ENCODE measurements around the gene CTNNBIP1. TPM values are rescaled to one million over a fixed set of nuclear protein-coding genes. Genes with fewer than 3 reads are reported as not detected.

The CTNNBIP1 gene
- total RNA-seq, 1 donor from 2014 or later = 6.7 TPM

DNA sequence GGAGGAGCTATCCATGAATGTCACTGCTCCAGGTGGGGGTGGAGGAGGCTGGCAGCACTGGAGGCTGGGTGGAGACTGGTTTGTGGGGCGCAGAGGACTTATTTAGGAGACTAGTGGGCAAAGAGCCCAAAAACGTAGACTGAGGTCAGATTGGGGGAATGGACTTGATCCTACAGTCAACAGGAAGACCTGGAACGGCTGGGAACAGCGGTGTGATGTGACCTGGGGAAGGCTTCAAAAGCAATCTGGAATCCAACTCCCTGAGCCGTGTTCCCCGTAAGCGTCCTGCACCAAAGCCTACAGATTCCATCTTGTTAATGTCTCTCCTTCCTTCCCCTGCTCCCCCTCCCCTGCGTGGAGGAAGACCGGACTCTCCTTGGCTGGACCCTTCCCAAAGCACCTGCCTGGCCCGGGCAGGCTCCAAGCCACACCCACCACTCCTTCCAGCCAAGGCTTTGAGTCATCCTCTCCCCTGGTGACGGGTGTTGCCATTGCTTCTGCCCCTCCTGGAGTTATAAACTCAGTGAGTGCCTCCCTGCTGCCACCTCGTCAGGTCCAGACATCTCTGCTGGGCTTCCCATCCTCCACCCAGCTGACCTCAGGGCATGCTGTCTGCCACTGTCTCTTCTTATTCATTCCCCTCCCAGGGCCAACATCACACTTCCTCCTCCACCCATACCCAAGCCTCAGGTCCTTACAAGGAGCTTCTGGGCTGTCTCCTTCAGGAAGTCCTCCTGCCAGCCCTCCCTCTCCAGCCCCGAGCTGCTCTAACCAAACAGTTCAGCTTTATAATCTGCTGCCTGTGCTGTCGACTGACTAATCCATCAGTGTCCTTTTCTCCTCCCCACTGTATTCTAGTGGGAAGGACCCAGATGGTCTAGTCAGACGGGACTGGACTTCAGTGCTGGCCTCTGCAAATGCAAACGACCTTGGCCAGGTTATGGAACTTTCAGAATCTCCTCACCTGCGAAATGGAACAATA lies 84.7 kb downstream of the CTNNBIP1 start:
- TF ChIP-seq, protein P1, sequence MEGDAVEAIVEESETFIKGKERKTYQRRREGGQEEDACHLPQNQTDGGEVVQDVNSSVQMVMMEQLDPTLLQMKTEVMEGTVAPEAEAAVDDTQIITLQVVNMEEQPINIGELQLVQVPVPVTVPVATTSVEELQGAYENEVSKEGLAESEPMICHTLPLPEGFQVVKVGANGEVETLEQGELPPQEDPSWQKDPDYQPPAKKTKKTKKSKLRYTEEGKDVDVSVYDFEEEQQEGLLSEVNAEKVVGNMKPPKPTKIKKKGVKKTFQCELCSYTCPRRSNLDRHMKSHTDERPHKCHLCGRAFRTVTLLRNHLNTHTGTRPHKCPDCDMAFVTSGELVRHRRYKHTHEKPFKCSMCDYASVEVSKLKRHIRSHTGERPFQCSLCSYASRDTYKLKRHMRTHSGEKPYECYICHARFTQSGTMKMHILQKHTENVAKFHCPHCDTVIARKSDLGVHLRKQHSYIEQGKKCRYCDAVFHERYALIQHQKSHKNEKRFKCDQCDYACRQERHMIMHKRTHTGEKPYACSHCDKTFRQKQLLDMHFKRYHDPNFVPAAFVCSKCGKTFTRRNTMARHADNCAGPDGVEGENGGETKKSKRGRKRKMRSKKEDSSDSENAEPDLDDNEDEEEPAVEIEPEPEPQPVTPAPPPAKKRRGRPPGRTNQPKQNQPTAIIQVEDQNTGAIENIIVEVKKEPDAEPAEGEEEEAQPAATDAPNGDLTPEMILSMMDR (IDR thresholded peaks at IDR 0.05) = no peak
- H3K4me1 Mint-ChIP-seq = peaks cover 49% of the 10 kb centered on the region
- ChIA-PET POLR2A (interaction anchor here (0.6 to 1.6 kb wide), 2 partner anchors 12 to 25 kb away, joined by 6 to 7 read pairs; no protein-coding TSS in a partner anchor), CTCF (interaction anchor here (0.7 to 2.4 kb wide), 2 partner anchors 41 to 43 kb away, joined by 3 to 12 read pairs; no protein-coding TSS in a partner anchor)
- DNase-seq = no peak
- intact Hi-C loops (cut with micrococcal nuclease) = loop anchor here (1.0 kb wide), 1 partner anchor 38 kb away; no protein-coding TSS in a partner anchor
- peak overlapping the region; percentile 79 for H3K4me3 Mint-ChIP-seq
- H3K9me3 Mint-ChIP-seq = no peaks in the 10 kb centered on the region
- no peaks in the 10 kb centered on the region for H3K36me3 Mint-ChIP-seq (ENCODE audit: low read depth)
- ATAC-seq (ENCODE audit: low read depth) = peak; percentile 13
- H3K27ac Mint-ChIP-seq = peak overlapping the region; percentile 82
- no peaks in the 10 kb centered on the region for H3K27me3 Mint-ChIP-seq

DNA sequence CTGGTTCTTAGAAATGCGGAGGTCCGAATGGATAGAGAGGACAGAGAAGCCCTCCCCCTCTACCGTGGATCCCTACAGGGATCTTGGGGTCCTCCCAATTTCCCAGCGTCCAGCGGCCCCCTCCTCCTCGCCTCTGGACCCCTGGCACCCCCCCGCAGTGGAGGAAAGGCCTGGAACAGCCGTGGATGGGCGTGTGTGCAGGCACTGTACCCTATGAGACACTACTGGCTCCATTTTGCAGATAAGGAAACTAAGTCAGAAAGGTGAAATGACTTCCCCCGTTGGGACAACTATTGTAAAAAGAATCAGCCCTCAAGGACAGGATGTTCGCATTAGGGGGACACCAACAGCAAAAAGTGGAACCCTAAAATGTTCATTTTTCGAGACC lies 85.4 kb downstream of the CTNNBIP1 start:
- H3K9me3 Mint-ChIP-seq = no peaks in the 10 kb centered on the region
- peak overlapping the region; percentile 82 for H3K27ac Mint-ChIP-seq
- DNase-seq (no peak), ATAC-seq (ENCODE audit: low read depth) (no peak)
- TF ChIP-seq, protein P1 (IDR thresholded peaks at IDR 0.05) = no peak
- H3K27me3 Mint-ChIP-seq = no peaks in the 10 kb centered on the region
- peaks cover 53% of the 10 kb centered on the region for H3K4me1 Mint-ChIP-seq
- peak overlapping the region; percentile 79 for H3K4me3 Mint-ChIP-seq
- POLR2A ChIA-PET = no interaction called here
- CTCF ChIA-PET = interaction anchor here (0.7 to 2.4 kb wide), 2 partner anchors 40 to 44 kb away, joined by 3 to 12 read pairs; no protein-coding TSS in a partner anchor
- no peaks in the 10 kb centered on the region for H3K36me3 Mint-ChIP-seq (ENCODE audit: low read depth)
- intact Hi-C loops (cut with micrococcal nuclease) = loop anchor here (1.0 kb wide), 2 partner anchors 37 to 236 kb away; partner anchors contain the start of gene TMEM201

DNA sequence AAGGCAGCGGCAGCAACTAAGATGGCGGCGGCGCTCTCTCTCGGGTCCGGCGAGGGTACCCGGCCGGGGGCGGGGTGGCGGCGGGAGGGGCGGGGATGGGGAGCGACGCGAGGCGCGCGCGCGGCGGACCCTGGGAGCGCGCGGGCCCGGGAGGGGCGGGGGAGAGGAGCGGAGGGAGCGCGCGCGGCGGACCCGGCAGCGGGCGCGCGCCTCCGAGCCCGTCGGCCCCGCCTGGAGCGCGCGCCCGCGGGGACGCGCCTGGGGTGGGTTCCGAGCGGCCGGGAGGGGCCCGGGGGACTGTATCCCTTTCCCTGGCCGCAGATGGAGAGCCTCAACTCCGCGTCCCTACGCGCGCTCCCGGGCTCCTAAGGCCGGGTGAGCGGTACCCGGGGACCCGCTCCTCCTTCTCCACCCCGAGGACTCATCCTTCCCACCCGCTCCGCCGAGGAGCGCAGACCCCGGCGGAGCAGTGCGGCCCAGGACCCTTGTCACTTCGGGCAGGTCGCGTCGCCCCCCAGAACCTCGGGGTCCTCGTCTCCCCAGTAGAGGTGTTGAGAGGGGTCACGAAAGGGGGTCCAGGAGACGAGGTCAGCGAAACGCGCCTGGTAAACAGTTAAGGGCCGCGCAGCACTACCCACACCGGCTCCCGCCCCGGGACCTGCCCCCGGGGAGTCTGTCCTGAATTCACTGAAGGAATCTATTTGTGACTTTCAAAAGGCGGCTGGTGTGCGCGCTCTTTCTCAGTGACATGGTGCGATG lies 85.9 kb downstream of the CTNNBIP1 start, which contains the start of gene CLSTN1:
Gene CLSTN1, minus strand, starts transcription at position 23 of the 759 bp plus-strand sequence. CDS start 232 bp downstream, outside the sequence.
- H3K4me1 Mint-ChIP-seq = peaks cover 55% of the 10 kb centered on the region
- POLR2A ChIA-PET = no interaction called here
- no peaks in the 10 kb centered on the region for H3K27me3 Mint-ChIP-seq
- H3K4me3 Mint-ChIP-seq = peak within 1 kb of the TSS; percentile 92
- no peaks in the 10 kb centered on the region for H3K36me3 Mint-ChIP-seq (ENCODE audit: low read depth)
- TF ChIP-seq, protein P1 (IDR thresholded peaks at IDR 0.05) = no peak
- intact Hi-C loops (cut with micrococcal nuclease) = loop anchor here (1.0 to 2.0 kb wide), 4 partner anchors 27 to 236 kb away; partner anchors contain the start of gene TMEM201
- CTCF ChIA-PET = interaction anchor here (2.4 kb wide), 1 partner anchor 39 kb away, joined by 12 read pairs; no protein-coding TSS in a partner anchor
- ATAC-seq (ENCODE audit: low read depth) = peak; percentile 82
- no peaks in the 10 kb centered on the region for H3K9me3 Mint-ChIP-seq
- peak within 1 kb of the TSS; percentile 82 for H3K27ac Mint-ChIP-seq
- DNase-seq = peak; percentile 82

DNA sequence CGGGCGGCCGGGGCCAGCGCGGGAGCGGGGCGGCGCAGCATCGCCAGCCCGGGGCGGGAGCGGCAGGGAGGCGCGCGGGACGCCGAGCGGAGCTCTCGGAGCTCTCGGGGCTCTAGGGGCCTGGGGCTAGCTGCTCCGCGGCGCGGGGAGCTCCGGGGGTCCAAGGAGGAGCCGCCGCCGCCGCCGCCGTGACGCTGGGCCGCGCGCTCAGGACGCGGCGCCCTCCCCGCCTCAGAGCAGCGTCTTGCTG lies 86.5 kb downstream of the CTNNBIP1 start:
- Mint-ChIP-seq H3K27me3 (no peaks in the 10 kb centered on the region), H3K4me1 (peaks cover 59% of the 10 kb centered on the region), H3K4me3 (peak overlapping the region; percentile 55), H3K9me3 (no peaks in the 10 kb centered on the region), H3K27ac (no peak overlapping the region), H3K36me3 (ENCODE audit: low read depth) (no peaks in the 10 kb centered on the region)
- ChIA-PET POLR2A (no interaction called here), CTCF (no interaction called here)
- intact Hi-C loops (cut with micrococcal nuclease) = loop anchor here (1.0 to 2.0 kb wide), 3 partner anchors 27 to 136 kb away; no protein-coding TSS in a partner anchor
- peak; percentile 25 for ATAC-seq (ENCODE audit: low read depth)
- no peak for DNase-seq
- TF ChIP-seq, protein P1 (IDR thresholded peaks at IDR 0.05) = no peak

Data from activated B cell treated with CpG ODN at 0.5 μM for 24 hours (primary cell).